ENCODE measurements around the gene SULT1C2.
"Not testable (repeated sequence)": the region's sequence is repeated elsewhere in the genome, so short reads cannot be mapped to it uniquely, and the experiment has no call there.

The SULT1C2 gene

DNA sequence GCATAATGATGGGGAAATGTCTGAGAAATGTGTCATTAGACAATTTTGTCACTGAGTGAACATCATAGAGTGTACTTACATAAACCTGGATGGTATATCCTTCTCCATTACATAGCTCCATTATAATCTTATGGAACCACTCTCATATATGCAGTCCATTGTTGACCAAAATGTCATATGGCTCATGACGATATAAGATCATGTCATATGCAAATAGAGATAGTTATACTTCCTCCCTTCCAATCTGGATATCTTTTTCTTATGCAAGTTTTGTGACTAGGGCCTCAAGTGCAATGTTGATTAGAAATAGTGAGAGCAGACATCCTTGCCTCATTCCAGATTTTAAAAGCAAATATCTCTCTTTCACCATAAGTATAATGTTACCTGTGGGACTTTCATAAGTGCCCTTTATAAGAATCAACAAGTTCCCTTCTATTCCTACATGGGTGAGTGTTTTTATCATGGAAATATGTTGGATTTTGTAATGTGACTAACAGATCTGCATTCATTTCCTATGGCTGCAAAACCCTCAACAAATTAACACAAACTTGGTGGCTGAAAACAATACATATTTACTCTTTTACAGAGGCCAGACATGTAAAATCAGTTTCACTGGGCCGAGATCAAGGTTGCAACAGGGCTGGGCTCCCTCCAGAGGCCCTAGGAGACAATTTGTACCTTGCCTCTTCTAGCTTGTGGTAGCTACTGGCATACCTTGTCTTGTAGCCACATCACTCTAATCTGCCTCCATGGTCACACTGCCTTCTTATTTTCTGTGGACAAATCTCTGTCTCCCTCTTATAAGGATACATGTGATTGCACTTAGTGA, 67.4 kb downstream of the SULT1C2 start:
- no peak for DNase-seq

DNA sequence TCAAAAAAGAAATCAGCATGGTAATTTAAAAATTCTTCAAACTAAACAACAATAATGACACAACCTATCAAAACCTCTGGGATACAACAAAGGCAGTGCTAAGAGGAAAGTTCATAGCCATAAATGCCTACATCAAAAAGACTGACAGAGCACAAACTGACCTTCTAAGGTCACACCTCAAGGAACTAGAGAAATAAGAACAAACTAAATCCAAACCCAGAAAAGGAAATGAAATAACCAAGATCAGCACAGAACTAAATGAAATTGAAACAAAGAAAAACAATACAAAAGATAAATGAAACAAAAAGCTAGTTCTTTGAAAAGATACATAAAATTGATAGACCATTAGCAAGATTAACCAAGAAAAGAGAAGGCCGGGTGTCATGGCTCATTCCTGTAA, 70.6 kb downstream of the SULT1C2 start:
- not testable (repeated sequence) for DNase-seq

Measured in CD4-positive, alpha-beta T cell treated with Interleukin-1 beta for 1 hour (primary cell).